CD4-positive, alpha-beta T cell treated with Interleukin-12 subunit alpha and Interleukin-12 subunit beta, for 1 hour (primary cell): Measurements from ENCODE around the gene CRTC1.
"Not testable (repeated sequence)": the region's sequence is repeated elsewhere in the genome, so short reads cannot be mapped to it uniquely, and the experiment has no call there.

Experiments used
- DNase-seq: peaks from one replicate; pipeline ENCODE4 v3.0.0-alpha.2; 2020

The CRTC1 gene

DNA sequence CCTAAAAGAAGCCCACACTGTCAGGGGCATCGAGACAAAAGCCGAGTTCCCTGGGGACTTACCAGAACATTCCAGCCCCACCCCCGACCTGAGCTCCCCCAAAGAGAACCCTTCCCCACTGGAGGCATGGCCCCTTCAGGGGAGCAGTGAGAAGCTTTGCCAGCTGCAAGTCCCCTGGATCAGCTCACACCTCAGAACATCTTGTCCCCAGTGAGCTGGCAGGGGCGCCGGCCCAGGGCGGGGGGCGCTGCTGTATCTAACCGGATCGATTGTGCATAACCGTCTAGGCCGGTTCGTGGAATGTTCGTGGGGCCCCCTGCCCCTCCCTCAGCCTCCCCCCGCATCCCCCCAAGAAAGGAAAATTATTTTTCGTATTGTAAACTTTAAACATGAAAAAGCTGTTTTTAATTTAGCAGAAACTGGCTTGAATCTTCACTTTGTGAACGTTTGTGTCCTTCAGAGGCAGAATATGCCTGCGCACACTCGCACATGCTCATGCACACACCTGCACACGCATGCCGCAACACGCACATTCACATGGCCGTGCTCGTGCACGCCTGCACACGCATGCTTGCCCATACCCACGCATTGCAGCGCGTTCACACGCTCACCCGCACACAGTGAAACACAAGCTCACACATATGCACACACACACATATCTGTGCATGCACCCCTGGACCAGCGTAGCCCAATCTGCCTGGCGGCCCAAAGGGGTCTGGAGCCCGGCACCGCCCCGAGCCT, 12.0 kb upstream of the CRTC1 start:
- DNase-seq, result no peak

DNA sequence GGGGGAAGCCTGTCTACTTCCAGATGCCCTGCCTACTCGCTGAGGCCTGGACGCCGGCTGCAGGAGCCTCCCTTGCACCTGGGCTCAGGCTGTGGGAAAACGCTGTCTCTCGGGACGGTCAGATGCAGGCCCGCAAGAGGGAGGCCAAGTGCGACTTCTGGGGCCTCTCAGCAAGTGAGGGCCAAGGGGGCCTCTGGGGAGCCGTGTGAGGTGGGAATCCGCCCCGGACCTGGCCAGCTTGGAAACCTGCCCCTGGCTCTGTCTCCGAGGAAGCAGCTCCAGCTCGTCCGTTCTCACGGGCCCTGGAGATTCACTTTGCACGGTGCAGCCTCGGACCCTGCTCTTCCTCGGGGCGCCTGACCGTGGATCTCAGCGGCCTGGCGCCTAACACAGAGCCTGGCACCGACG, 11.4 kb upstream of the CRTC1 start:
- no peak for DNase-seq

- no peak for DNase-seq
These were observed 10.7 kb upstream of the CRTC1 start for GRCh38 chr19:18672606-18673337.

DNA sequence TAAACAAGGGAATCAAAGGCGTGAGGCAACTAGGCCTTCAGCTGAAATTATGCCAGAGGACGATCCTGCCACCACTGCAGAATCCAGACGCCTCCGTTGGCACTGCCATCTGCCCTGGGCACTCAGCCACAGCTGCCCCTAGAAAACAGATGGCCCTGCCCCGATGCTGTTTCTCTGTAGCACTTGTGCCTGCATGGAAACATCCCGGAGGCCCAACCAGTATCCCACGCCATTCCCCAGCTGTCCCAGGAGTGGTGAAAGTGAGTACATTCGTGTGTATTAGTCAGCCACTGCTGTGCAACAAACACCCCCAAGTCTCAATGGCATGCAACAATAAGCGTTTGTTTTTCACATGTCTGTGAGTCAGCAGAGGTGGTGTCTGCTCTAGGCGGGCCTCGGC, 8.9 kb upstream of the CRTC1 start:
- no peak for DNase-seq

- no peak for DNase-seq
These were observed 7.7 kb upstream of the CRTC1 start for GRCh38 chr19:18675779-18676178.

GRCh38 chr19:18676692-18677091, 6.8 kb upstream of the CRTC1 start:
- no peak for DNase-seq

DNA sequence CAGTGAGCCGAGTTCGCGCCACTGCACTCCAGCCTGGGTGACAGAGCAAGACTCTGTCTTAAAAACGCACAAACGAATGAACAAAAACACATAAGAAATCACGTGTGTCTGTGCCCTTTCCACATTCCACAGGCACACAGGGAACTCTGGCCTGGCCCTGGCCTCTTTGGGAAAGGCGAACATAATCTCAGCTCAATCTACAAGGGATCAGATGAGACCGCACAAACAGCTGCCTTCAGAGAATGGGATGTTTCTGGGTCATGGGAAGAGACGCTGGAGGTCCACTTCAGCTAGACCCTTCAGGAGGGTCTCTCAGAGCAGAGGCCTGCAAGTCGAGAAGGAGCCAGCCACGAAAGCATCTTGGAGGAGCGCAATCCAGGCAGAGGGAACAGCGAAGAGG, 6.3 kb upstream of the CRTC1 start:
- no peak for DNase-seq

DNA sequence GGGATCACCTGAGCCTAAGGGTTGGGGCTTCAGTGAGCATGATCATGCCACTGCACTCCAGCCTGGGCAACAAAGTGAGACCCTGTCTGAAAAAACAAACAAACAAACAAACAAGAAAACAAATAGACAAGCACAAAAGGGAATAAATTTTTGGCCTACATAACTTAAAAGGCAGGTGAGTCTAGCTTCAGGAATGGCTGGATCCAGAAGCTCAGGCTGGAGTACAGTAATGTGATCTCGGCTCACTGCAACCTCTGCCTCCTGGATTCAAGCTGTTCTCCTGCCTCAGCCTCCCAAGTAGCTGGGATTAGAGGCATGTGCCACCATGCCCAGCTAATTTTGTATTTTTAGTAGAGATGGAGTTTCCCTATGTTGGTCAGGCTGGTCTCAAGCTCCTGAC, 3.3 kb upstream of the CRTC1 start:
- not testable (repeated sequence) for DNase-seq

DNA sequence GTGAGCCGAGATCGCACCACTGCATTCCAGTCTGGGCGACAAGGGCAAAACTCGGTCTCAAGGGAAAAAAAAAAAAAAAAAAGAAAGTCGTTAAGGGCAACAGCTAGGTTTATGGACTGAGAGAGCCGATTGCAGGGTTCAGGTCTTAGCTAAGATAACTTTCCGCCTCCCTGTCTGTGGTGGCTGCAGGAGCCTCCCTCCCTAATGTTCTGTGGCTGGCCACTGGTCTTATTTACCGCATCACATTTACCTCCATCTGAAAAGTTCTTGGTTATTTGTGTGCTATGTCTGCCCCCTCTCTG, 722 bp upstream of the CRTC1 start:
- no peak for DNase-seq

DNA sequence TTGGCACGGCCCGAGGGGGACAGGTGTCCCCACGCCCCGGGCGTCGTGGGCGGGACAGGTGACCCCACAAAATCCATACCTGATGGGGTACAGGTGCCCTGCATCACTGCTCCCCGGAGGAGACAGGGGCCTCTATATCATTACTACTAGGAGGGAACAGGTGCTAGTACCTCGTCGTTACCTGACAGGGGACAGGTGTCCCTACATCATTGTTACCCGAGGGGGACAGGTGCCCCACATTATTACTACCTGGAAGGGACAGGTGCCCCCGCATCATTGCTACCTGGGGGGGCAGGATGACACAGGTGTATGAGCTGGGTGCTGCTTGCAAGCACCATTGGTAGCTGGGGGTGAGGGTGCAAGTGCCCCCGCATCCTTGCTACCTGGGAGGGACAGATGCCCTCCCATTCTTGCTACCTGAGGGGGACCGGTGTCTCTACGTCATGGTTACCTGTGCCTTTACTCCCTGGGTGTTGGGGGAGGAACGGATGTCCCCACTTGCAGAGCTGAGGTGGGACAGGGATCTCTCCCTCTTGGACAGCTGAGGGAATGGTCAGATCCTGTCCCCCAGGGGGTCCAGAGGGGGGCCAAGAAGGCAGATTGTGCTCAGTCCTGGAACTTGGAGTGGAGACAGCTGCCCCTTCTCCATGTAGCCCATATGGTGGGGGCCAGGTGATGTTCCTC, 620 bp downstream of the CRTC1 start:
- DNase-seq, result no peak

GRCh38 chr19:18684642-18684993, 1.1 kb downstream of the CRTC1 start:
- no peak for DNase-seq

GRCh38 chr19:18685597-18686190, 2.2 kb downstream of the CRTC1 start:
- DNase-seq, result no peak

- DNase-seq, result no peak
These were observed 4.4 kb downstream of the CRTC1 start for GRCh38 chr19:18687740-18688465.

- DNase-seq, result no peak
These were observed 12.5 kb downstream of the CRTC1 start for GRCh38 chr19:18696023-18696422.

DNA sequence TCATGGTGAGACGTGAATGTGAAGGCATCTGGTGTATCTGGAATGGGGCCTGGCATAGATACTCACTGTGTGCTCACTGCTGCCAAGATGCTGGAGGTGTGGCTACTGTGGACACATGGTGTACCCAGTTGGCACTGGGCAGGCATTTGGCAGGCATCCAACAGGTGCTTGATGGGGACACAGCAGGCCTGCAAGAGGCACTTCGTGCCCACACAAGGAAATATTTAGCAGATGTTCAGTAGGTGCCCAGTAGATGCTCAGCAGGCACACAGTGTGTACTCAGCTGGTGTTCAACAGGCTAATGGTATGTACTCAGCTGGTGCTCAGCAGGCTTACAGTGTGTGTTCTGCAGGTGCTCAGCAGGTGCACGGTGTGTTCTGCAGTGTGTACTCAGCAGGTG, 14.2 kb downstream of the CRTC1 start:
- no peak for DNase-seq

DNA sequence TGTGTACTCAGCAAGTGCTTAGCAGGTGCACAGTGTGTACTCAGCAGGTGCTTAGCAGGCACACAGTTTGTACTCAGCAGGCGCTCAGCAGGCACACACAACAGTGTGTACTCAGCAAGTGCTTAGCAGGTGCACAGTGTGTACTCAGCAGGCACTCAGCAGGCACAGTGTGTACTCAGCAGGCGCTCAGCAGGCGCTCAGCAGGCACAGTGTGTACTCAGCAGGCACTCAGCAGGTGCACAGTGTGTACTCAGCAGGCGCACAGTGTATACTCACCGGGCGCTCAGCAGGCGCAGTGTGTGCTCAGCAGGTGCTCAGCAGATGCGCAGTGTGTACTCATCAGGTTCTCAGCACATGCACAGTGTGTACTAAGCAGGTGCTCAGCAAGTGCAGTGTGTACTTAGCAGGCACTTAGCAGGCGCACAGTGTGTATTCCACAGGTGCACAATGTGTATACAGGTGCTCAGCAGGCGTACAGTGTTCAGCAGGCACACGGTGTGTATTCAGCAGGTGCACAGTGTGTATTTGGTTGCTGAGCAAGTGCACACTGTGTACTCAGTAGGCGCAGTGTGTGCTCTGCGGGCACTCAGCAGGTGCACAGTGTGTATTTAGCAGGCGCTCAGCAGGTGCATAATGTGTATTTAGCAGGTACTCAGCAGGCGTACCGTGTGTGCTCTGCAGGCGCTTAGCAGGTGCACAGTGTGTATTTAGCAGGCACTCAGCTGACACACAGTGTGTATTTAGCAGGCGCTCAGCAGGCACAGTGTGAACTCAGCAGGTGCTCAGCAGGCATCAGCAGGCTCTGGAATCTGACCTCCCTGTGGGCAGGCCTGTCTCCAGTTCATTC, 15.1 kb downstream of the CRTC1 start:
- DNase-seq, result no peak

- DNase-seq, result peak; percentile 6
These were observed 16.0 kb downstream of the CRTC1 start for GRCh38 chr19:18699403-18700054.

- DNase-seq, result peak; percentile 68
These were observed 17.2 kb downstream of the CRTC1 start for GRCh38 chr19:18700501-18701249.

DNA sequence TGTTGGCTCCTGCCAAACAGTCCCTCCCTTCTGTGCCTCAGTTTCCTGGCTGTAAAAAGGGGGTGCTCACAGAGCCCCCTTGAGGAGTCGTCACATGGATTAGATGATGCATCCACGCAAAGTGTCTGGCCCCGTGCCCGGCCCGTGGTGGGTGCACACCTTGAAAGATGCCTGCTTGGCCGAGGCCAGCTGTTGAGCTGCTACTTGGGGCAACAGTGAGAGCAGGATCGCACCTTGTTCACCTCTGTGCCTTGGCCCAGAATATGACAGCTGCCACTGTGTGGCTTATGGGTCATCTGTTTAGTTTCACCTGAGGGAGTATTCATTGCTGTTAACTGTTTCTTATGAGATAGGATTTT, 17.7 kb downstream of the CRTC1 start:
- DNase-seq, result no peak

- no peak for DNase-seq
These were observed 20.6 kb downstream of the CRTC1 start for GRCh38 chr19:18704054-18704453.

DNA sequence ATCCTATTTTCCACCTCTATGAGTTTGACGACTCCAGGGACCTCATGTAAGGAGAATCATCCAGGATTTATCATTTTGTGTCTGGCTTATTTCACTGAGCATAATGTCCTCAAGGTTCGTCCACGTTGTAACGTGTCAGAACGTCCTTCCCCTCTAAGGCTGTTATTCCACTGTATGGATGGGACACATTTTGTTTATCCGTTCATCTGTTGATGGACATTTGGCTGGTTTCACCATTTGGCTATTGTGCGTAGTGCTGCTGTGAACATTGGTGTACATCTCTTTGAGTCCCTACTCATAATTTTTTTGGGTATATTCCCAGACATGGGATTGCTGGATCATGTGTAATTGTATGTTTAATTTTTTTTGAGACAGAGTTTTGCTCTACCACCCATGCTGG, 21.5 kb downstream of the CRTC1 start:
- no peak for DNase-seq
